Suprapubic skin (tissue), 4 donors: ENCODE data around the gene CWH43. TPM values are rescaled to one million over a fixed set of nuclear protein-coding genes. Genes with fewer than 3 reads are reported as not detected.

ENCODE experiments used
- DNase-seq, 2 donors: peaks; one replicate each; pipeline ENCODE4 v3.0.0-alpha.2; 2019; ENCODE audit warnings: low spot score in 2 of 2
- H3K27ac ChIP-seq: fragments of 200-600 bp; sonication (generic); one replicate; pipeline ENCODE4 v1.5.1; 2019
- H3K27me3 ChIP-seq: fragments of 200-600 bp; sonication (generic); one replicate; pipeline ENCODE4 v1.5.1; 2019
- H3K36me3 ChIP-seq: fragments of 200-600 bp; sonication (generic); one replicate; pipeline ENCODE4 v1.5.1; 2019
- H3K4me1 ChIP-seq: fragments of 200-600 bp; sonication (generic); one replicate; pipeline ENCODE4 v1.5.1; 2019
- H3K4me3 ChIP-seq: fragments of 200-600 bp; sonication (generic); one replicate; pipeline ENCODE4 v1.5.1; 2019; ENCODE audit warnings: mild to moderate bottlenecking
- H3K9me3 ChIP-seq: fragments of 200-600 bp; sonication (generic); one replicate; pipeline ENCODE4 v1.5.1; 2019
- EP300 ChIP-seq: sonication (generic); formaldehyde crosslinking; IDR thresholded peaks from one replicate; pipeline ENCODE4 v1.6.1; 2017; ENCODE audit warnings: antibody characterized with exemption
- POLR2A ChIP-seq, 2 donors: fragments of 450-650 bp; IDR thresholded peaks; one replicate each; pipeline ENCODE4 v1.6.1; 2017; ENCODE audit warnings: antibody characterized with exemption in 2 of 2, mild to moderate bottlenecking in 2 of 2, moderate library complexity in 2 of 2
- POLR2AphosphoS5 ChIP-seq, 3 donors: sonication (generic); formaldehyde crosslinking; IDR thresholded peaks; one replicate each; pipeline ENCODE4 v1.6.1; 2017; ENCODE audit warnings: antibody characterized with exemption in 3 of 3
- WGBS: methylation state at CpG from one replicate; pipeline ENCODE4 v1.1.5; 2018; 5-methylcytosine and 5-hydroxymethylcytosine counted together
- total RNA-seq, 4 donors: library from RNA; depleted of rRNA; stranded (reverse); fragments of >200 nt; gene quantifications; one replicate each; pipeline ENCODE4 v1.1.0, GENCODE V29; 2016
- TF ChIP-seq, protein P1 (sequence below), 2 donors: fragments of 200-600 bp in 1 of 2; fragments of 450-650 bp in 1 of 2; sonication (generic) in 1 of 2; IDR thresholded peaks; one replicate each; pipeline ENCODE4 v1.5.1; 2016 to 2019; ENCODE audit warnings: antibody characterized with exemption in 2 of 2, mild to moderate bottlenecking in 1 of 2, moderate library complexity in 1 of 2

The CWH43 gene
- total RNA-seq, 4 donors from 2014 or later: 31.5 to 51.6 (median 39.6) TPM

DNA sequence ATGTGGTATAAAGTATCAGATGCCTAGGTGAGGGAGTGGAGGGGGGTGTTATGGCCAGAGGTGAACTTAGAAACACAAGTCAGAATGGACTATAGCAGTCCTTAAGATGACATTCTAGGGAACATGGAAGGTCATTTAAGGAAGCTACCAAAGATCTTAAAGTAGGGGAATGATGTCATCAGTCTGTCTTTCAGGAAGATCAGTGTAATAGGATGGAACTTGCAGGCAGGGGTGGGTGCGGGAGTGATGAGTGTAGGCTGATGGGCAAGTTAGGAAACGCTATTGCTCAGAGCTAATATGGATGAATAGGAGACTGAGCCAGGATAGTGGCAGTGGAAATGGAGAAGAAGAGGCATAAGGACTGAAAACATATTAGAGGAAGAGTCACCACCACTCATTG lies 27.5 kb upstream of the CWH43 start:
- no peaks in the 10 kb centered on the region for H3K9me3 ChIP-seq
- H3K27me3 ChIP-seq: no peaks in the 10 kb centered on the region
- H3K27ac ChIP-seq: no peak overlapping the region
- DNase-seq: no peak
- WGBS: 88% methylated on average over 2 of the region's 2 CpGs
- TF ChIP-seq POLR2A (IDR thresholded peaks at IDR 0.05) (no peak), POLR2AphosphoS5 (IDR thresholded peaks at IDR 0.05) (no peak), EP300 (no peak)
- TF ChIP-seq, protein P1, sequence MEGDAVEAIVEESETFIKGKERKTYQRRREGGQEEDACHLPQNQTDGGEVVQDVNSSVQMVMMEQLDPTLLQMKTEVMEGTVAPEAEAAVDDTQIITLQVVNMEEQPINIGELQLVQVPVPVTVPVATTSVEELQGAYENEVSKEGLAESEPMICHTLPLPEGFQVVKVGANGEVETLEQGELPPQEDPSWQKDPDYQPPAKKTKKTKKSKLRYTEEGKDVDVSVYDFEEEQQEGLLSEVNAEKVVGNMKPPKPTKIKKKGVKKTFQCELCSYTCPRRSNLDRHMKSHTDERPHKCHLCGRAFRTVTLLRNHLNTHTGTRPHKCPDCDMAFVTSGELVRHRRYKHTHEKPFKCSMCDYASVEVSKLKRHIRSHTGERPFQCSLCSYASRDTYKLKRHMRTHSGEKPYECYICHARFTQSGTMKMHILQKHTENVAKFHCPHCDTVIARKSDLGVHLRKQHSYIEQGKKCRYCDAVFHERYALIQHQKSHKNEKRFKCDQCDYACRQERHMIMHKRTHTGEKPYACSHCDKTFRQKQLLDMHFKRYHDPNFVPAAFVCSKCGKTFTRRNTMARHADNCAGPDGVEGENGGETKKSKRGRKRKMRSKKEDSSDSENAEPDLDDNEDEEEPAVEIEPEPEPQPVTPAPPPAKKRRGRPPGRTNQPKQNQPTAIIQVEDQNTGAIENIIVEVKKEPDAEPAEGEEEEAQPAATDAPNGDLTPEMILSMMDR (IDR thresholded peaks at IDR 0.05): no peak
- no peak overlapping the region for H3K4me3 ChIP-seq
- peaks cover 21% of the 10 kb centered on the region for H3K4me1 ChIP-seq
- no peaks in the 10 kb centered on the region for H3K36me3 ChIP-seq

DNA sequence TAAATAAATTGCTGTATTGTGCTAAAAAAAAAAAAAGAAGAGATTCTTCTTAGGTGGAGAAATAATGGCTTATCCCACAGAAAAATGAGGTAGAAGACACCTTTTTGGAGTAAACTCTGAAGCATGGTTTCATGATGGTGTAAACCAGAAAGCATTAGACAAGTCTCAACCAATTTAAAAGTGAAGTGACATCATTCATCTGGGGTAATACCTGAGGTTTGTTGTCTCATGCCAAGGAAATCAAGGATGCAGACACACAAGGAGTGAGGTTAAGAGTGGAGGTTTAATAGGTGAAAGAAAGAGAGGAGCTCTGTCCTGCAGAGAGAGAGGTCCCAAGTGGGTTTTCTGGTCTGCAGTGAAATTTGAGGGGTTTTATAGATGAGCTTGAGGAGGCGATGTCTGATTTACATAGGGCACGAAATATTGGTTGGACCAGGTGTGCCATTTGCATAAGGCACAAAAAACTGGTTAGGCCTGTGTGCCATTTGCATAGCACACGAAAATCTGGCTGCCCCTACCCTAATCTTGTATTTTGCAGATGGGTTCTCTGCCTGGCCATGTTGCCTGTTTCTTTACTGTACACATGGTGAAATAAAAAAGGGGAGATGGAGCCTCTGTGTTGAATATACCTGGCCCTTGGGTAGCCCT lies 25.0 kb upstream of the CWH43 start:
- TF ChIP-seq, protein P1 (IDR thresholded peaks at IDR 0.05): no peak
- TF ChIP-seq EP300 (no peak), POLR2AphosphoS5 (IDR thresholded peaks at IDR 0.05) (peak in 1 of 3 donors; percentile 39), POLR2A (IDR thresholded peaks at IDR 0.05) (no peak)
- Histone ChIP-seq H3K27ac (peak overlapping the region; percentile 40), H3K4me1 (peaks cover 20% of the 10 kb centered on the region), H3K9me3 (no peaks in the 10 kb centered on the region), H3K27me3 (no peaks in the 10 kb centered on the region), H3K36me3 (no peaks in the 10 kb centered on the region), H3K4me3 (no peak overlapping the region)
- 51% methylated on average over 3 of the region's 3 CpGs for WGBS
- DNase-seq: no peak

DNA sequence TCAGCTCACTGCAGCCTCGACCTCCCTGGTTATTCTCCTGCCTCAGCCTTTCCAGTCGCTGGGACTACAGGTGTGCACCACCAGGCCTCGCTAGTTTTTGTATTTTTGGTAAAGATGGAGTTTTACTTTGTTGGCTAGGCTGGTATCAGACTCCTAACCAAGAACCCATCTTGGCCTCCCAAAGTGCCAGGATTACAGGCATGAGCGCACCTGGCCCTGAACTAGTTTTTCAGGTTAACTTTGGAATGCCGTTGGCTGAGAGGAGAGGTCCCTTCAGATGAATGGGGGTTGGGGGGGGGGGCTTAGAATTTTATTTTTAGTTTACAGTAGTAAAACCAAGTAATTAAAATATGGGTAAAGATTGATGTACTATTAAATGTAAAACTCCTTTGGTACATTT lies 23.4 kb upstream of the CWH43 start:
- no peak overlapping the region for H3K4me3 ChIP-seq
- no peaks in the 10 kb centered on the region for H3K27me3 ChIP-seq
- no peak for DNase-seq
- no peaks in the 10 kb centered on the region for H3K9me3 ChIP-seq
- H3K27ac ChIP-seq: no peak overlapping the region
- 76% methylated on average over 5 of the region's 5 CpGs for WGBS
- peaks cover 27% of the 10 kb centered on the region for H3K4me1 ChIP-seq
- H3K36me3 ChIP-seq: no peaks in the 10 kb centered on the region
- TF ChIP-seq POLR2AphosphoS5 (IDR thresholded peaks at IDR 0.05): no peak
- no peak for TF ChIP-seq POLR2A (IDR thresholded peaks at IDR 0.05)
- TF ChIP-seq EP300: no peak
- TF ChIP-seq, protein P1 (IDR thresholded peaks at IDR 0.05): no peak

DNA sequence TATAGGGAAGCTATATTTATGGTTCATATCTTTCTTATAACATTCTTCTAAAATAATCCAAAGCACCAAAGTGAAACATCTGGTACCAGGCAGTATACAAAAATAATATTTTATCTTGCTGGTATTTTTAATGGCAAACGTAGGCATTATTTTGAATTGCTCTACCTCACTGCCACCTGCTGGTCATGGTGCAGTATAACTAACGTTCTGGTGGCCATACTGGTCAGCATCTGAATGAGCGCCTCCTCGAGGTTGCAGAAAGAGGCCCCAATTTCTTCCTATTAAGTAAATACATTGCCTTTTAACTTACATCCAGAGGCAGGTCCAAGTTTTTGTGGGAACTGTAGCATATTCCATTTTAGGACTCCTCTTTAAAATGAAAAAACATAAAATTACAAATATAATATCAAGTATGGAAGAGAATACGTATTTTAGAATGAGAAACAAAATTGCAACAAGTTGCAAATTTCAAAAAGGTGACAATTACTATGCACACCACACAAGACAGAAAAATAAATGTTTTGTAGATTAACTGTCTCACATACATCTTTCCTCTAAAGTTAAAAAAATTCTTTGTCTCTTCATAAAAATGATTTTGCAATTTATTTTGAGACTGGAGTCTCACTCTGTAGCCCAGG lies 22.9 kb upstream of the CWH43 start:
- H3K4me1 ChIP-seq: peaks cover 31% of the 10 kb centered on the region
- WGBS: 17% methylated on average over 5 of the region's 5 CpGs
- no peak overlapping the region for H3K4me3 ChIP-seq
- TF ChIP-seq, protein P1 (IDR thresholded peaks at IDR 0.05): peak; percentile 91 to 98
- no peak for TF ChIP-seq POLR2AphosphoS5 (IDR thresholded peaks at IDR 0.05)
- TF ChIP-seq EP300: no peak
- TF ChIP-seq POLR2A (IDR thresholded peaks at IDR 0.05): no peak
- H3K36me3 ChIP-seq: no peaks in the 10 kb centered on the region
- no peaks in the 10 kb centered on the region for H3K9me3 ChIP-seq
- no peak overlapping the region for H3K27ac ChIP-seq
- DNase-seq: peak in 1 of 2 donors; percentile 72
- H3K27me3 ChIP-seq: no peaks in the 10 kb centered on the region

DNA sequence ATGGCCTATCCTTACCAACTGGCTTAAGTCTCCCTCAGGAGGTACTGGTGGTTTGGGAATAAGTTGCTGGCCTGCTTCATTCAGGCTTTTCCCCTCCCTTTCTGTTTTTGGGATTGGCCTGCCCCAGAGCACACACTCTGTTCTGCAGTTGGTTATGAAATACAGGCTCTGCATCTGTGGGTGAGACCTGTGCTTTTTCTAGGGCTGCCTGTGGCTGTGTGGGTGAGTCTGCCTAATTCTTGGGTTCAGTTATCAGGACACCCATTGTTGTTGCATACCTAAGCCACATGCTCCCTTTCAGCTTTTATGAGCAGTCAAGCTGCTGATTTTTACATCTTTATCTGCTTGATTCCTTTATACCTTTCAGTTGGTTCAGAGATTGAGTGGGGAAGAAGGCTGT lies 19.0 kb upstream of the CWH43 start:
- Histone ChIP-seq H3K4me3 (no peak overlapping the region), H3K27me3 (no peaks in the 10 kb centered on the region), H3K27ac (peak overlapping the region; percentile 72), H3K36me3 (no peaks in the 10 kb centered on the region), H3K9me3 (no peaks in the 10 kb centered on the region), H3K4me1 (peaks cover 24% of the 10 kb centered on the region)
- TF ChIP-seq POLR2AphosphoS5 (IDR thresholded peaks at IDR 0.05) (no peak), EP300 (no peak), POLR2A (IDR thresholded peaks at IDR 0.05) (no peak)
- TF ChIP-seq, protein P1 (IDR thresholded peaks at IDR 0.05): no peak
- DNase-seq: no peak
